Measurements from ENCODE around the gene USP17L25.
"Not testable (repeated sequence)": the region's sequence is repeated elsewhere in the genome, so short reads cannot be mapped to it uniquely, and the experiment has no call there.

Gene USP17L25, protein sequence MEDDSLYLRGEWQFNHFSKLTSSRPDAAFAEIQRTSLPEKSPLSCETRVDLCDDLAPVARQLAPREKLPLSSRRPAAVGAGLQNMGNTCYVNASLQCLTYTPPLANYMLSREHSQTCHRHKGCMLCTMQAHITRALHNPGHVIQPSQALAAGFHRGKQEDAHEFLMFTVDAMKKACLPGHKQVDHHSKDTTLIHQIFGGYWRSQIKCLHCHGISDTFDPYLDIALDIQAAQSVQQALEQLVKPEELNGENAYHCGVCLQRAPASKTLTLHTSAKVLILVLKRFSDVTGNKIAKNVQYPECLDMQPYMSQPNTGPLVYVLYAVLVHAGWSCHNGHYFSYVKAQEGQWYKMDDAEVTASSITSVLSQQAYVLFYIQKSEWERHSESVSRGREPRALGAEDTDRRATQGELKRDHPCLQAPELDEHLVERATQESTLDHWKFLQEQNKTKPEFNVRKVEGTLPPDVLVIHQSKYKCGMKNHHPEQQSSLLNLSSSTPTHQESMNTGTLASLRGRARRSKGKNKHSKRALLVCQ

DNA sequence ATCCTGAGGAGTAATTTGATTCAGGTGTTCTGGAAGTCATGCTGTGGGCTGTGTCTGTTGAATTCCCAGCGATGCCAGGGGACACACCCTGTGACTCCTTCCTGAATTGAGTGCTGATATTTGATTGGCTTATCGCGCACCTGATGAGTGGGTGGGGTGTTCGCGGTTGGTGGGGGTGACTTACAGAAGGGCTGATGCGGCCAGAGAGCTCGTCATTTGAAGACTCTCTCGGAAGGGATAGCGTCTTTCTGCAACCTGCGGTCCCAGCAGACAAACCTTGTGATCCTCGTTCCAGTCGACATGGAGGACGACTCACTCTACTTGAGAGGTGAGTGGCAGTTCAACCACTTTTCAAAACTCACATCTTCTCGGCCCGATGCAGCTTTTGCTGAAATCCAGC lies at the start of gene USP17L25:
TSS of gene USP17L25 (plus strand) at position 301 of the 400 bp plus-strand sequence. CDS start at position 301, 0 bp downstream.
- not testable (repeated sequence) for DNase-seq (ENCODE audit: low read depth, low spot score)

DNA sequence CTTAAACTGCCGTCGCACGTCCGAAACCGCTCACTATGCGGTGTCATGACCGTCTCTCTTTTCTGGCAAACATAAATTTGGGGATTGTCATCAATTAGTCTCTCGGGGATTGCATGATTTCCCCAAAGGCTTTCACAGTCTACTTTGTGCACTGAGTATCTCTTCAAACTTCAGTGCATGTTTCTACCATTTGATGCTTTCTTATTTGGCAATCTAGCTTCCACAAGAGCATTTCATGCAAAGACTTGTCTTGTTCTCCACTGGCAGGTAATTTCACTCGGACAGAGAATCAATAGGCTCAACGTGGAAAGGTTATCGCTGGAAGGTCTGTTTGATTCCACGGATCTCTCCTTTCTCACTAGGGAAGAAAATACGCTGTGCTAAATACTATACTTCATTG lies 5.5 kb upstream of the USP17L25 start:
- DNase-seq (ENCODE audit: low read depth, low spot score), result not testable (repeated sequence)

DNA sequence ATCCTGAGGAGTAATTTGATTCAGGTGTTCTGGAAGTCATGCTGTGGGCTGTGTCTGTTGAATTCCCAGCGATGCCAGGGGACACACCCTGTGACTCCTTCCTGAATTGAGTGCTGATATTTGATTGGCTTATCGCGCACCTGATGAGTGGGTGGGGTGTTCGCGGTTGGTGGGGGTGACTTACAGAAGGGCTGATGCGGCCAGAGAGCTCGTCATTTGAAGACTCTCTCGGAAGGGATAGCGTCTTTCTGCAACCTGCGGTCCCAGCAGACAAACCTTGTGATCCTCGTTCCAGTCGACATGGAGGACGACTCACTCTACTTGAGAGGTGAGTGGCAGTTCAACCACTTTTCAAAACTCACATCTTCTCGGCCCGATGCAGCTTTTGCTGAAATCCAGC lies 4.8 kb upstream of the USP17L25 start, which contains the start of gene USP17L24:
TSS of gene USP17L24 (plus strand) at position 301 of the 400 bp plus-strand sequence. CDS start at position 301, 0 bp downstream.
- DNase-seq (ENCODE audit: low read depth, low spot score), result not testable (repeated sequence)

DNA sequence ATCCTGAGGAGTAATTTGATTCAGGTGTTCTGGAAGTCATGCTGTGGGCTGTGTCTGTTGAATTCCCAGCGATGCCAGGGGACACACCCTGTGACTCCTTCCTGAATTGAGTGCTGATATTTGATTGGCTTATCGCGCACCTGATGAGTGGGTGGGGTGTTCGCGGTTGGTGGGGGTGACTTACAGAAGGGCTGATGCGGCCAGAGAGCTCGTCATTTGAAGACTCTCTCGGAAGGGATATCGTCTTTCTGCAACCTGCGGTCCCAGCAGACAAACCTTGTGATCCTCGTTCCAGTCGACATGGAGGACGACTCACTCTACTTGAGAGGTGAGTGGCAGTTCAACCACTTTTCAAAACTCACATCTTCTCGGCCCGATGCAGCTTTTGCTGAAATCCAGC lies 4.6 kb downstream of the USP17L25 start, which contains the start of gene USP17L26:
TSS of gene USP17L26 (plus strand) at position 301 of the 400 bp plus-strand sequence. CDS start at position 301, 0 bp downstream.
- not testable (repeated sequence) for DNase-seq (ENCODE audit: low read depth, low spot score)

DNA sequence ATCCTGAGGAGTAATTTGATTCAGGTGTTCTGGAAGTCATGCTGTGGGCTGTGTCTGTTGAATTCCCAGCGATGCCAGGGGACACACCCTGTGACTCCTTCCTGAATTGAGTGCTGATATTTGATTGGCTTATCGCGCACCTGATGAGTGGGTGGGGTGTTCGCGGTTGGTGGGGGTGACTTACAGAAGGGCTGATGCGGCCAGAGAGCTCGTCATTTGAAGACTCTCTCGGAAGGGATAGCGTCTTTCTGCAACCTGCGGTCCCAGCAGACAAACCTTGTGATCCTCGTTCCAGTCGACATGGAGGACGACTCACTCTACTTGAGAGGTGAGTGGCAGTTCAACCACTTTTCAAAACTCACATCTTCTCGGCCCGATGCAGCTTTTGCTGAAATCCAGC lies 9.4 kb downstream of the USP17L25 start, which contains the start of gene USP17L5:
TSS of gene USP17L5 (plus strand) at position 301 of the 400 bp plus-strand sequence. CDS start at position 301, 0 bp downstream.
- not testable (repeated sequence) for DNase-seq (ENCODE audit: low read depth, low spot score)

DNA sequence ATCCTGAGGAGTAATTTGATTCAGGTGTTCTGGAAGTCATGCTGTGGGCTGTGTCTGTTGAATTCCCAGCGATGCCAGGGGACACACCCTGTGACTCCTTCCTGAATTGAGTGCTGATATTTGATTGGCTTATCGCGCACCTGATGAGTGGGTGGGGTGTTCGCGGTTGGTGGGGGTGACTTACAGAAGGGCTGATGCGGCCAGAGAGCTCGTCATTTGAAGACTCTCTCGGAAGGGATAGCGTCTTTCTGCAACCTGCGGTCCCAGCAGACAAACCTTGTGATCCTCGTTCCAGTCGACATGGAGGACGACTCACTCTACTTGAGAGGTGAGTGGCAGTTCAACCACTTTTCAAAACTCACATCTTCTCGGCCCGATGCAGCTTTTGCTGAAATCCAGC lies 14.1 kb downstream of the USP17L25 start, which contains the start of gene USP17L27:
TSS of gene USP17L27 (plus strand) at position 301 of the 400 bp plus-strand sequence. CDS start at position 301, 0 bp downstream.
- not testable (repeated sequence) for DNase-seq (ENCODE audit: low read depth, low spot score)

DNA sequence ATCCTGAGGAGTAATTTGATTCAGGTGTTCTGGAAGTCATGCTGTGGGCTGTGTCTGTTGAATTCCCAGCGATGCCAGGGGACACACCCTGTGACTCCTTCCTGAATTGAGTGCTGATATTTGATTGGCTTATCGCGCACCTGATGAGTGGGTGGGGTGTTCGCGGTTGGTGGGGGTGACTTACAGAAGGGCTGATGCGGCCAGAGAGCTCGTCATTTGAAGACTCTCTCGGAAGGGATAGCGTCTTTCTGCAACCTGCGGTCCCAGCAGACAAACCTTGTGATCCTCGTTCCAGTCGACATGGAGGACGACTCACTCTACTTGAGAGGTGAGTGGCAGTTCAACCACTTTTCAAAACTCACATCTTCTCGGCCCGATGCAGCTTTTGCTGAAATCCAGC lies 18.9 kb downstream of the USP17L25 start, which contains the start of gene USP17L28:
TSS of gene USP17L28 (plus strand) at position 301 of the 400 bp plus-strand sequence. CDS start at position 301, 0 bp downstream.
- not testable (repeated sequence) for DNase-seq (ENCODE audit: low read depth, low spot score)

DNA sequence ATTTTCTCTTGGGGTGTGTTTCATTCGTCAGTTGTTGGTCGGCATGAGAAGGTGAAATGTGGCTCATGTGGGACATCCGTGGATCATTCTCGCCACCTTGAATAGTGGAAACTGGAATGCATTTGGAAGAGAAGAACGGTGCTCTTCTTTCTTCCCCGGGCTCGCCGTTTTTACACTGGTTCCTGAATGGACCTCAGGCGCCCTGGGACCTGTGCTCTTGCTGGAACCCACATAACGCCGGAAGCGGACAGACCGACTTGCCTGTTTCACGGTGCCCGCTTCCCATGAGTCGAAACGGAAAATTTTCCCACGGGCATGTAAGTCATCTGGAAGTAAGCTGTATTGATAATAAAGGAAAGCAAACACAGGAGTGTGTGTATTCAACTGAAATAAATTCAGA lies 21.2 kb downstream of the USP17L25 start:
- DNase-seq (ENCODE audit: low read depth, low spot score), result not testable (repeated sequence)

DNA sequence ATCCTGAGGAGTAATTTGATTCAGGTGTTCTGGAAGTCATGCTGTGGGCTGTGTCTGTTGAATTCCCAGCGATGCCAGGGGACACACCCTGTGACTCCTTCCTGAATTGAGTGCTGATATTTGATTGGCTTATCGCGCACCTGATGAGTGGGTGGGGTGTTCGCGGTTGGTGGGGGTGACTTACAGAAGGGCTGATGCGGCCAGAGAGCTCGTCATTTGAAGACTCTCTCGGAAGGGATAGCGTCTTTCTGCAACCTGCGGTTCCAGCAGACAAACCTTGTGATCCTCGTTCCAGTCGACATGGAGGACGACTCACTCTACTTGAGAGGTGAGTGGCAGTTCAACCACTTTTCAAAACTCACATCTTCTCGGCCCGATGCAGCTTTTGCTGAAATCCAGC lies 23.6 kb downstream of the USP17L25 start, which contains the start of gene USP17L29:
TSS of gene USP17L29 (plus strand) at position 301 of the 400 bp plus-strand sequence. CDS start at position 301, 0 bp downstream.
- DNase-seq (ENCODE audit: low read depth, low spot score), result not testable (repeated sequence)

DNA sequence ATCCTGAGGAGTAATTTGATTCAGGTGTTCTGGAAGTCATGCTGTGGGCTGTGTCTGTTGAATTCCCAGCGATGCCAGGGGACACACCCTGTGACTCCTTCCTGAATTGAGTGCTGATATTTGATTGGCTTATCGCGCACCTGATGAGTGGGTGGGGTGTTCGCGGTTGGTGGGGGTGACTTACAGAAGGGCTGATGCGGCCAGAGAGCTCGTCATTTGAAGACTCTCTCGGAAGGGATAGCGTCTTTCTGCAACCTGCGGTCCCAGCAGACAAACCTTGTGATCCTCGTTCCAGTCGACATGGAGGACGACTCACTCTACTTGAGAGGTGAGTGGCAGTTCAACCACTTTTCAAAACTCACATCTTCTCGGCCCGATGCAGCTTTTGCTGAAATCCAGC lies 33.1 kb downstream of the USP17L25 start, which contains the start of gene USP17L30:
TSS of gene USP17L30 (plus strand) at position 301 of the 400 bp plus-strand sequence. CDS start at position 301, 0 bp downstream.
- not testable (repeated sequence) for DNase-seq (ENCODE audit: low read depth, low spot score)

DNA sequence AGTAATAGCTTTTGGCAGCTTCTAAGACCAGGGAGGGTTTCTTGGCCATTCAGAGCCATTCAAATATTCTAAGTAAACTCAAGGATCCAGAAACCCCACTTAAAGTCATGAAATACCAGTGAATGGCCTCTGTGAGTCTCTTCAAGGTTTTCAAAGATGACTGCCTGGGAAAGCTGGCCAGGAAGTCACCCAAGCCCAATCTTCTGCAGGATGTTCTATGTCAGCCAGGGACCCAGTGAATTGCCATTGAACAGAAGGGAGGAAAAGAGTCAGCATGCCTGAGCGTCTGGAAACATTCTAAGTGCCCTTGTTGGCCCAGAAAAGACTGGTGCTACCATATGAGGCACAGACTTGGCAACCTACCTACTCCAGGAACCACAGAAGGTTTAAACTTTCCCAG lies 50.2 kb downstream of the USP17L25 start:
- DNase-seq (ENCODE audit: low read depth, low spot score), result not testable (repeated sequence)

Data from astrocyte of the hippocampus (primary cell).